GM23338 (cell line): ENCODE data around the gene ARL1. TPM values are rescaled to one million over a fixed set of nuclear protein-coding genes. Genes with fewer than 3 reads are reported as not detected.

Source experiments
- ATAC-seq: fragments of 200-7000 bp; cut with Tn5 transposase; 3 replicates; pipeline ENCODE4 v1.9.1; 2020
- DNase-seq: peaks from one replicate; pipeline ENCODE4 v3.0.0-alpha.2; 2015; ENCODE audit warnings: low spot score
- H2AFZ ChIP-seq: fragments of 200-600 bp; sonication (generic); 2 replicates; pipeline ENCODE4 v1.8.0; 2016; ENCODE audit warnings: antibody characterized with exemption, mild to moderate bottlenecking, moderate library complexity
- H3F3A ChIP-seq: fragments of 200-600 bp; sonication (generic); replicated peaks from 2 replicates; pipeline ENCODE4 v1.8.0; 2017; ENCODE audit warnings: antibody characterized with exemption, mixed run types, low read depth
- H3K27ac ChIP-seq: fragments of 200-600 bp; sonication (generic); 2 replicates; pipeline ENCODE4 v1.6.1; 2016; ENCODE audit warnings: low read depth
- H3K27me3 ChIP-seq: fragments of 200-600 bp; sonication (generic); 2 replicates; pipeline ENCODE4 v1.8.0; 2016; ENCODE audit warnings: mild to moderate bottlenecking, mixed run types, moderate library complexity; ENCODE audit not compliant: insufficient read depth
- H3K36me3 ChIP-seq: fragments of 200-600 bp; sonication (generic); 2 replicates; pipeline ENCODE4 v1.8.0; 2016; ENCODE audit warnings: mild to moderate bottlenecking; ENCODE audit not compliant: insufficient read depth
- H3K4me1 ChIP-seq: fragments of 200-600 bp; sonication (generic); 2 replicates; pipeline ENCODE4 v1.8.0; 2016; ENCODE audit warnings: mild to moderate bottlenecking, moderate library complexity; ENCODE audit not compliant: insufficient read depth
- H3K4me2 ChIP-seq: fragments of 200-600 bp; sonication (generic); 2 replicates; pipeline ENCODE4 v1.7.1; 2017; ENCODE audit warnings: mixed run types
- H3K4me3 ChIP-seq: fragments of 200-600 bp; sonication (generic); 2 replicates; pipeline ENCODE4 v1.6.1; 2016; ENCODE audit warnings: mixed run types
- H3K79me2 ChIP-seq: fragments of 200-600 bp; sonication (generic); replicated peaks from 2 replicates; pipeline ENCODE4 v1.8.0; 2017; ENCODE audit warnings: mild to moderate bottlenecking; ENCODE audit not compliant: insufficient read depth
- H3K9me2 ChIP-seq: fragments of 200-600 bp; sonication (generic); 2 replicates; pipeline ENCODE4 v1.8.0; 2017; ENCODE audit not compliant: insufficient read depth
- H4K20me1 ChIP-seq: fragments of 200-600 bp; sonication (generic); replicated peaks from 2 replicates; pipeline ENCODE4 v1.8.0; 2017; ENCODE audit warnings: mild to moderate bottlenecking; ENCODE audit not compliant: insufficient read depth
- H3K27ac Mint-ChIP-seq: 2 replicates; pipeline ENCODE4 v1.8.0; 2020; ENCODE audit warnings: inconsistent platforms, mild to moderate bottlenecking, moderate library complexity, mixed read lengths
- H3K27me3 Mint-ChIP-seq: 3 replicates; pipeline ENCODE4 v1.8.0; 2022; ENCODE audit warnings: low read depth, mild to moderate bottlenecking, moderate library complexity, mixed read lengths, inconsistent platforms; ENCODE audit not compliant: insufficient read depth, poor library complexity
- H3K36me3 Mint-ChIP-seq: 3 replicates; pipeline ENCODE4 v1.8.0; 2021; ENCODE audit warnings: low read depth, mild to moderate bottlenecking, inconsistent platforms, moderate library complexity, mixed read lengths
- H3K4me1 Mint-ChIP-seq: 3 replicates; pipeline ENCODE4 v1.8.0; 2020; ENCODE audit warnings: mild to moderate bottlenecking, inconsistent platforms, mixed read lengths
- H3K4me3 Mint-ChIP-seq: 3 replicates; pipeline ENCODE4 v1.8.0; 2021; ENCODE audit warnings: moderate library complexity, mild to moderate bottlenecking, inconsistent platforms, mixed read lengths
- H3K9me3 Mint-ChIP-seq: 3 replicates; pipeline ENCODE4 v1.8.0; 2020; ENCODE audit warnings: moderate library complexity, mild to moderate bottlenecking, inconsistent platforms, mixed read lengths
- CREB1 ChIP-seq: fragments of 250-450 bp; sonication (Bioruptor Pico); IDR thresholded peaks from 2 replicates; pipeline ENCODE4 v1.5.0; 2020; ENCODE audit warnings: low read depth, mild to moderate bottlenecking, moderate library complexity
- CTCF ChIP-seq, 2 experiments: fragments of 200-600 bp in 1 of 2; sonication (generic) in 1 of 2; conservative IDR thresholded peaks; 2 replicates each; pipeline versions ENCODE4 v1.5.1 to v1.6.1; 2016 to 2017; ENCODE audit warnings: antibody characterized with exemption in 2 of 2, low read depth in 2 of 2, mild to moderate bottlenecking in 2 of 2, moderate library complexity in 1 of 2
- ETS1 ChIP-seq: IDR thresholded peaks from 2 replicates; pipeline ENCODE4 v1.6.1; 2016; ENCODE audit warnings: antibody characterized with exemption
- EZH2 ChIP-seq: fragments of 200-600 bp; sonication (generic); IDR thresholded peaks from one replicate; pipeline ENCODE4 v1.8.0; 2017; ENCODE audit warnings: antibody characterized with exemption, mild to moderate bottlenecking, low read depth; ENCODE audit not compliant: unreplicated experiment
- EZH2phosphoT487 ChIP-seq: fragments of 200-600 bp; sonication (generic); IDR thresholded peaks from one replicate; pipeline ENCODE4 v1.8.1; 2018; ENCODE audit warnings: antibody characterized with exemption; ENCODE audit not compliant: unreplicated experiment
- JUNB ChIP-seq: IDR thresholded peaks from one replicate; pipeline ENCODE4 v1.6.1; 2016; ENCODE audit warnings: antibody characterized with exemption; ENCODE audit not compliant: unreplicated experiment
- NANOG ChIP-seq: IDR thresholded peaks from 2 replicates; pipeline ENCODE4 v1.6.1; 2016; ENCODE audit warnings: antibody characterized with exemption, borderline replicate concordance
- POLR2AphosphoS5 ChIP-seq: IDR thresholded peaks from 2 replicates; pipeline ENCODE4 v1.6.1; 2016; ENCODE audit warnings: antibody characterized with exemption, low read depth
- REST ChIP-seq: IDR thresholded peaks from one replicate; pipeline ENCODE4 v1.6.1; 2018; ENCODE audit warnings: antibody characterized with exemption; ENCODE audit not compliant: unreplicated experiment
- STAT1 ChIP-seq: IDR thresholded peaks from one replicate; pipeline ENCODE4 v1.6.1; 2016; ENCODE audit warnings: antibody characterized with exemption; ENCODE audit not compliant: unreplicated experiment
- ZNF114 ChIP-seq: fragments of 250-450 bp; sonication (Bioruptor Pico); IDR thresholded peaks from 2 replicates; pipeline ENCODE4 v1.5.0; 2020; ENCODE audit warnings: mild to moderate bottlenecking, moderate library complexity
- ZNF331 ChIP-seq: fragments of 250-450 bp; sonication (Bioruptor Pico); IDR thresholded peaks from 2 replicates; pipeline ENCODE4 v1.5.0; 2020; ENCODE audit warnings: low read depth, mild to moderate bottlenecking, moderate library complexity
- ZNF462 ChIP-seq: fragments of 250-450 bp; sonication (Bioruptor Pico); IDR thresholded peaks from 2 replicates; pipeline ENCODE4 v1.5.0; 2020; ENCODE audit warnings: mild to moderate bottlenecking, moderate library complexity
- polyA plus RNA-seq: library from polyadenylated mRNA; unstranded; fragments of >200 nt; fragmentation: Nextera tagmentation; extraction: Ambion mirVana; gene quantifications from 2 replicates; pipeline ENCODE4 v1.2.1, GENCODE V29; 2016
- total RNA-seq: library from RNA; depleted of rRNA; stranded (reverse); fragments of >200 nt; shearing (Covaris generic); gene quantifications from 2 replicates; pipeline ENCODE4 v1.2.3, GENCODE V29; 2014

The ARL1 gene
- total and polyA plus RNA-seq, 2 experiments from 2014 or later: 50.0 to 55.9 TPM

GRCh38 chr12:101372431-101372830, 35.1 kb downstream of the ARL1 start:
- Histone ChIP-seq H3K79me2 (no peaks in the 10 kb centered on the region), H2AFZ (no peak overlapping the region), H3K4me3 (no peak overlapping the region), H3F3A (no peaks in the 10 kb centered on the region), H3K27me3 (no peaks in the 10 kb centered on the region), H3K27ac (no peak overlapping the region), H3K36me3 (peaks cover 63% of the 10 kb centered on the region), H4K20me1 (peaks cover 7% of the 10 kb centered on the region; the same call in 1 of the 2 replicates), H3K9me2 (no peaks in the 10 kb centered on the region), H3K4me2 (no peak overlapping the region), H3K4me1 (no peaks in the 10 kb centered on the region)
- Mint-ChIP-seq H3K9me3 (no peaks in the 10 kb centered on the region), H3K36me3 (peaks cover 79% of the 10 kb centered on the region), H3K27me3 (peaks cover 3% of the 10 kb centered on the region), H3K27ac (no peak overlapping the region), H3K4me3 (no peak overlapping the region), H3K4me1 (no peaks in the 10 kb centered on the region)
- ATAC-seq: no peak
- DNase-seq: no peak
- TF ChIP-seq ZNF331 (CRISPR knock-in tag): no peak
- no peak for TF ChIP-seq STAT1
- no peak for TF ChIP-seq CTCF (conservative IDR thresholded peaks at IDR 0.05; ENCODE audit: low read depth in 2 of 2)
- no peak for TF ChIP-seq JUNB
- no peak for TF ChIP-seq CREB1
- no peak for TF ChIP-seq ETS1
- TF ChIP-seq REST: no peak
- TF ChIP-seq ZNF462 (CRISPR knock-in tag): no peak
- TF ChIP-seq NANOG: no peak
- no peak for TF ChIP-seq ZNF114 (CRISPR knock-in tag)
- no peak for TF ChIP-seq POLR2AphosphoS5
- TF ChIP-seq EZH2: no peak
- TF ChIP-seq EZH2phosphoT487: no peak
